Omental fat pad (tissue), 4 donors: ENCODE data around the gene SPDYE17. TPM values are rescaled to one million over a fixed set of nuclear protein-coding genes. Genes with fewer than 3 reads are reported as not detected.
"Not testable (repeated sequence)": the region's sequence is repeated elsewhere in the genome, so short reads cannot be mapped to it uniquely, and the experiment has no call there.

Experiments
- ATAC-seq: fragments of 150-250 bp; one replicate; pipeline ENCODE4 v1.9.1; 2016; ENCODE audit warnings: mild to moderate bottlenecking, moderate library complexity; ENCODE audit not compliant: low FRiP score
- DNase-seq: peaks from one replicate; pipeline ENCODE4 v3.0.0-alpha.2; 2019; ENCODE audit warnings: low spot score
- CTCF ChIP-seq, 3 donors: fragments of 450-650 bp; IDR thresholded peaks; one replicate each; pipeline ENCODE4 v1.5.1; 2016 to 2017; ENCODE audit warnings: antibody characterized with exemption in 3 of 3, mild to moderate bottlenecking in 3 of 3, moderate library complexity in 2 of 3
- total RNA-seq, 4 donors: library from RNA; depleted of rRNA; stranded (reverse); fragments of >200 nt; gene quantifications; one replicate each; pipeline ENCODE4 v1.1.0, GENCODE V29; 2016

The SPDYE17 gene
- total RNA-seq, 4 donors from 2014 or later = not detected

GRCh38 chr7:77002104-77002503 is 30.1 kb downstream of the SPDYE17 start:
- ATAC-seq, DNase-seq: not testable (repeated sequence)

- not testable (repeated sequence) for ATAC-seq, DNase-seq
Observed at GRCh38 chr7:76999474-77000107, 32.6 kb downstream of the SPDYE17 start.

- peak; percentile 59 for ATAC-seq
- not testable (repeated sequence) for DNase-seq
Observed at GRCh38 chr7:76998764-76999450, 33.3 kb downstream of the SPDYE17 start.

GRCh38 chr7:76998285-76998589 is 33.9 kb downstream of the SPDYE17 start:
- no peak for ATAC-seq

GRCh38 chr7:76997381-76998284 is 34.5 kb downstream of the SPDYE17 start:
- TF ChIP-seq CTCF (IDR thresholded peaks at IDR 0.05) = no peak
- DNase-seq (no peak), ATAC-seq (peak; percentile 17)

More at GRCh38 chr7:76998285-76998589, 33.9 kb downstream of the SPDYE17 start:
- no peak for DNase-seq
- no peak for TF ChIP-seq CTCF (IDR thresholded peaks at IDR 0.05)

- not testable (repeated sequence) for ATAC-seq, DNase-seq
Observed at GRCh38 chr7:76996932-76997331, 35.2 kb downstream of the SPDYE17 start.

GRCh38 chr7:76994286-76994685 is 37.9 kb downstream of the SPDYE17 start:
- ATAC-seq, DNase-seq: not testable (repeated sequence)

- ATAC-seq, DNase-seq: not testable (repeated sequence)
Observed at GRCh38 chr7:76993831-76994230, 38.3 kb downstream of the SPDYE17 start.

GRCh38 chr7:76992871-76993270 is 39.3 kb downstream of the SPDYE17 start:
- not testable (repeated sequence) for DNase-seq, ATAC-seq

GRCh38 chr7:76992204-76992603 is 40.0 kb downstream of the SPDYE17 start:
- DNase-seq, ATAC-seq: not testable (repeated sequence)

GRCh38 chr7:76990202-76990601 is 42.0 kb downstream of the SPDYE17 start:
- DNase-seq, ATAC-seq: not testable (repeated sequence)

- DNase-seq, ATAC-seq: not testable (repeated sequence)
Observed at GRCh38 chr7:76985924-76986717, 46.0 kb downstream of the SPDYE17 start.

- ATAC-seq = not testable (repeated sequence)
Observed at GRCh38 chr7:76984784-76985136, 47.4 kb downstream of the SPDYE17 start.

GRCh38 chr7:76983937-76984783 is 48.0 kb downstream of the SPDYE17 start:
- DNase-seq, ATAC-seq: not testable (repeated sequence)

More at GRCh38 chr7:76984784-76985136, 47.4 kb downstream of the SPDYE17 start:
- not testable (repeated sequence) for DNase-seq

GRCh38 chr7:76983333-76983732 is 48.8 kb downstream of the SPDYE17 start:
- DNase-seq, ATAC-seq: not testable (repeated sequence)
